ENCODE data around the gene SFRP4. TPM values are rescaled to one million over a fixed set of nuclear protein-coding genes. Genes with fewer than 3 reads are reported as not detected.

Gene SFRP4
- total RNA-seq, 1 experiment from 2014 or later, result not detected

GRCh38 chr7:37901236-37901827, 15.3 kb downstream of the SFRP4 start:
- H3K27me3 ChIP-seq (replicated peaks; ENCODE audit: control insufficient read depth, insufficient read depth, low read length), result no peaks in the 10 kb centered on the region
- peaks cover 16% of the 10 kb centered on the region for H3K4me1 ChIP-seq
- H3K9me3 ChIP-seq, result no peaks in the 10 kb centered on the region
- H3K27ac Mint-ChIP-seq (ENCODE audit: unreplicated experiment), result no peak overlapping the region
- peaks cover 6% of the 10 kb centered on the region for H3K4me1 Mint-ChIP-seq (ENCODE audit: low read depth, unreplicated experiment)
- no peak overlapping the region for H3K4me3 ChIP-seq (ENCODE audit: low read depth, low read length)
- H3K9me3 Mint-ChIP-seq (ENCODE audit: unreplicated experiment), result no peaks in the 10 kb centered on the region
- CTCF ChIA-PET, result interaction anchor here (0.6 to 1.9 kb wide), 4 partner anchors 16 to 1420 kb away, joined by 4 to 11 read pairs (median 4); partner anchors contain the start of gene SFRP4
- POLR2A ChIA-PET, result interaction anchor here (0.6 kb wide), 1 partner anchor 287 kb away, joined by 3 read pairs; no protein-coding TSS in a partner anchor
- DNase-seq, result peak in 1 of 2 experiments; percentile 27
- no peaks in the 10 kb centered on the region for H3K27me3 Mint-ChIP-seq (ENCODE audit: insufficient read depth, unreplicated experiment)
- no peak overlapping the region for H3K4me3 Mint-ChIP-seq (ENCODE audit: unreplicated experiment)
- peak; percentile 59 to 65 for TF ChIP-seq CTCF (IDR thresholded peaks at IDR 0.05; ENCODE audit: insufficient read depth in 1 of 2, low read depth in 1 of 2, low read length in 1 of 2, severe bottlenecking in 1 of 2, unreplicated experiment in 1 of 2)
- H3K36me3 Mint-ChIP-seq (ENCODE audit: insufficient read depth, unreplicated experiment), result no peaks in the 10 kb centered on the region
- no peaks in the 10 kb centered on the region for H3K36me3 ChIP-seq (ENCODE audit: control insufficient read depth, insufficient read depth, low read length)
- intact Hi-C loops (cut with micrococcal nuclease; ENCODE audit: unreplicated experiment), result loop anchor here (1.0 to 5.0 kb wide), 4 partner anchors 121 to 417 kb away; no protein-coding TSS in a partner anchor
- no TSS peak for BruUV-seq (replicated peaks)

- no TSS peak for BruUV-seq (replicated peaks)
- H3K36me3 Mint-ChIP-seq (ENCODE audit: insufficient read depth, unreplicated experiment), result no peaks in the 10 kb centered on the region
Observed at GRCh38 chr7:37899712-37900247, 16.8 kb downstream of the SFRP4 start.

GRCh38 chr7:37894671-37895070, 21.9 kb downstream of the SFRP4 start:
- BruUV-seq (replicated peaks), result no TSS peak
- no peaks in the 10 kb centered on the region for H3K36me3 Mint-ChIP-seq (ENCODE audit: insufficient read depth, unreplicated experiment)

More at GRCh38 chr7:37899712-37900247, 16.8 kb downstream of the SFRP4 start:
- no peaks in the 10 kb centered on the region for H3K27me3 Mint-ChIP-seq (ENCODE audit: insufficient read depth, unreplicated experiment)
- H3K27me3 ChIP-seq (replicated peaks; ENCODE audit: control insufficient read depth, insufficient read depth, low read length), result no peaks in the 10 kb centered on the region
- no peak overlapping the region for H3K4me3 ChIP-seq (ENCODE audit: low read depth, low read length)
- H3K36me3 ChIP-seq (ENCODE audit: control insufficient read depth, insufficient read depth, low read length), result no peaks in the 10 kb centered on the region
- TF ChIP-seq CTCF (IDR thresholded peaks at IDR 0.05; ENCODE audit: insufficient read depth in 1 of 2, low read depth in 1 of 2, low read length in 1 of 2, severe bottlenecking in 1 of 2, unreplicated experiment in 1 of 2), result no peak
- ChIA-PET CTCF (no interaction called here), POLR2A (no interaction called here)
- no peaks in the 10 kb centered on the region for H3K9me3 Mint-ChIP-seq (ENCODE audit: unreplicated experiment)
- H3K27ac Mint-ChIP-seq (ENCODE audit: unreplicated experiment), result no peak overlapping the region
- intact Hi-C loops (cut with micrococcal nuclease; ENCODE audit: unreplicated experiment), result loop anchor here (5.0 kb wide), 2 partner anchors 123 to 323 kb away; no protein-coding TSS in a partner anchor
- no peak overlapping the region for H3K4me3 Mint-ChIP-seq (ENCODE audit: unreplicated experiment)
- peaks cover 6% of the 10 kb centered on the region for H3K4me1 Mint-ChIP-seq (ENCODE audit: low read depth, unreplicated experiment)
- H3K9me3 ChIP-seq, result no peaks in the 10 kb centered on the region
- no peak for DNase-seq
- H3K4me1 ChIP-seq, result peaks cover 16% of the 10 kb centered on the region

More at GRCh38 chr7:37894671-37895070, 21.9 kb downstream of the SFRP4 start:
- no peak for DNase-seq
- peaks cover 6% of the 10 kb centered on the region for H3K27me3 Mint-ChIP-seq (ENCODE audit: insufficient read depth, unreplicated experiment)
- ChIA-PET CTCF (no interaction called here), POLR2A (no interaction called here)
- H3K27ac Mint-ChIP-seq (ENCODE audit: unreplicated experiment), result no peak overlapping the region
- no peaks in the 10 kb centered on the region for H3K9me3 Mint-ChIP-seq (ENCODE audit: unreplicated experiment)
- Histone ChIP-seq H3K4me3 (ENCODE audit: low read depth, low read length) (no peak overlapping the region), H3K36me3 (ENCODE audit: control insufficient read depth, insufficient read depth, low read length) (no peaks in the 10 kb centered on the region), H3K9me3 (no peaks in the 10 kb centered on the region), H3K4me1 (no peaks in the 10 kb centered on the region), H3K27me3 (replicated peaks; ENCODE audit: control insufficient read depth, insufficient read depth, low read length) (no peaks in the 10 kb centered on the region)
- H3K4me3 Mint-ChIP-seq (ENCODE audit: unreplicated experiment), result no peak overlapping the region
- TF ChIP-seq CTCF (IDR thresholded peaks at IDR 0.05; ENCODE audit: insufficient read depth in 1 of 2, low read depth in 1 of 2, low read length in 1 of 2, severe bottlenecking in 1 of 2, unreplicated experiment in 1 of 2), result no peak
- intact Hi-C loops (cut with micrococcal nuclease; ENCODE audit: unreplicated experiment), result no loop called here
- H3K4me1 Mint-ChIP-seq (ENCODE audit: low read depth, unreplicated experiment), result no peaks in the 10 kb centered on the region

Measured in Caco-2 (cell line).